Natural killer cell (primary cell): ENCODE measurements around the gene HARBI1. TPM values are rescaled to one million over a fixed set of nuclear protein-coding genes. Genes with fewer than 3 reads are reported as not detected.
A peak's percentile ranks its signal among the peaks of the same experiment; 100 is the strongest.

Source experiments
- ATAC-seq, 3 donors: fragments of 150-1000 bp in 2 of 3; fragments of 200-7000 bp in 1 of 3; cut with Tn5 transposase; 1 replicate in 1 of 3; 2 replicates in 2 of 3; pipeline ENCODE4 v1.10.0; 2021; ENCODE audit warnings: mild to moderate bottlenecking in 2 of 3, moderate library complexity in 2 of 3
- DNase-seq, 2 donors: peaks; one replicate each; pipeline versions ENCODE4 v3.0.0 to v3.0.0-alpha.2; 2013 to 2021; ENCODE audit warnings: mixed read lengths in 1 of 2
- H3K27ac ChIP-seq: one replicate; pipeline ENCODE4 v1.5.1; 2013; ENCODE audit warnings: mild to moderate bottlenecking, low read length
- H3K27me3 ChIP-seq: one replicate; pipeline ENCODE4 v1.6.1; 2013; ENCODE audit warnings: low read length; ENCODE audit not compliant: control insufficient read depth, insufficient read depth
- H3K36me3 ChIP-seq: one replicate; pipeline ENCODE4 v1.6.1; 2013; ENCODE audit warnings: low read length; ENCODE audit not compliant: control insufficient read depth, insufficient read depth
- H3K4me1 ChIP-seq: one replicate; pipeline ENCODE4 v1.6.1; 2013; ENCODE audit warnings: low read length; ENCODE audit not compliant: control insufficient read depth, insufficient read depth
- H3K4me3 ChIP-seq: one replicate; pipeline ENCODE4 v1.5.1; 2013; ENCODE audit warnings: low read length
- H3K9me3 ChIP-seq: one replicate; pipeline ENCODE4 v1.6.1; 2013; ENCODE audit warnings: low read length; ENCODE audit not compliant: control insufficient read depth, insufficient read depth
- H3K27ac Mint-ChIP-seq, 2 donors: one replicate each; pipeline ENCODE4 v1.8.0; 2022; ENCODE audit warnings: mild to moderate bottlenecking in 2 of 2, mixed read lengths in 2 of 2, moderate library complexity in 1 of 2
- H3K27me3 Mint-ChIP-seq, 2 donors: one replicate each; pipeline ENCODE4 v1.8.0; 2022; ENCODE audit warnings: low read depth in 2 of 2, mixed read lengths in 2 of 2
- H3K36me3 Mint-ChIP-seq: one replicate; pipeline ENCODE4 v1.8.0; 2022; ENCODE audit warnings: mixed read lengths
- H3K4me1 Mint-ChIP-seq, 2 donors: one replicate each; pipeline ENCODE4 v1.8.0; 2022; ENCODE audit warnings: mixed read lengths in 2 of 2
- H3K4me3 Mint-ChIP-seq: one replicate; pipeline ENCODE4 v1.8.0; 2022; ENCODE audit warnings: mild to moderate bottlenecking, moderate library complexity, mixed read lengths
- H3K9me3 Mint-ChIP-seq, 2 donors: one replicate each; pipeline ENCODE4 v1.8.0; 2022; ENCODE audit warnings: mixed read lengths in 2 of 2
- WGBS: methylation state at CpG from one replicate; pipeline ENCODE4 v1.1.7; 2013; ENCODE audit warnings: missing lambda C conversion rate; ENCODE audit not compliant: insufficient coverage; 5-methylcytosine and 5-hydroxymethylcytosine counted together
- intact Hi-C: fragments of 100-400 bp; cut with micrococcal nuclease; formaldehyde crosslinking; loops from one replicate; pipeline ENCODE4 v1.14.2; 2022
- total RNA-seq, 4 donors: library from RNA; stranded (reverse); fragments of 120-200 nt in 1 of 4; gene quantifications; one replicate each; pipeline versions ENCODE4 v1.2.3 to v1.2.4, GENCODE V29; 2013 to 2022
- TF ChIP-seq, protein P1 (sequence below): fragments of 200-600 bp; IDR thresholded peaks from one replicate; pipeline ENCODE4 v1.8.0; 2022; ENCODE audit warnings: antibody characterized with exemption

HARBI1 gene
- total RNA-seq, 3 donors from 2014 or later (not counting 1 experiment from before 2014, with no cell fraction given): 9.9 to 16.8 (median 12.7) TPM

DNA sequence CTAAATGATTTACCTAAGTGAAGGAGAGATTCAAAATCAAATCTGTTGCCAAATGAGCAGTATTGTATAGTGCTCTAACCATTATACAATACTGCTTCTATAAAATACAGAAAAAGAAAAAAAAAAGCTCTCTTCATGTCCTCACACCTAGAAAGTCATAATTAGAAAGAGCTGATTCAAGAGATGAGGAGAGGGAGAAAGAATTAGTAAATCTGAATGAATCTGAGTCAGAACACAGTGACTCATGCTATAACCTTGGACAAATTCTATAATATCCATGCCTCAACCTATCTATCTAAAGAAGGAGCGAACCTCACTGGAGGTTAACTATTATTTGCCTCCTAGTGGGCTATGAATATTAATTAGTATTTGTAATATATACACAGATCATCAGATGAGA is 52.6 kb downstream of the HARBI1 start:
- Mint-ChIP-seq H3K4me1 (peaks cover 29 to 30% of the 10 kb centered on the region in 2 donors), H3K27ac (no peak overlapping the region), H3K36me3 (no peaks in the 10 kb centered on the region), H3K27me3 (no peaks in the 10 kb centered on the region), H3K4me3 (no peak overlapping the region), H3K9me3 (no peaks in the 10 kb centered on the region)
- no peaks in the 10 kb centered on the region for H3K9me3 ChIP-seq
- intact Hi-C loops: no loop called here
- ATAC-seq (no peak), DNase-seq (no peak)
- H3K27me3 ChIP-seq: no peaks in the 10 kb centered on the region
- H3K4me1 ChIP-seq: peaks cover 5% of the 10 kb centered on the region
- WGBS: no CpG with 5 or more reads among the region's 1 CpG
- H3K4me3 ChIP-seq: no peak overlapping the region
- no peaks in the 10 kb centered on the region for H3K36me3 ChIP-seq
- H3K27ac ChIP-seq: no peak overlapping the region
- TF ChIP-seq, protein P1, sequence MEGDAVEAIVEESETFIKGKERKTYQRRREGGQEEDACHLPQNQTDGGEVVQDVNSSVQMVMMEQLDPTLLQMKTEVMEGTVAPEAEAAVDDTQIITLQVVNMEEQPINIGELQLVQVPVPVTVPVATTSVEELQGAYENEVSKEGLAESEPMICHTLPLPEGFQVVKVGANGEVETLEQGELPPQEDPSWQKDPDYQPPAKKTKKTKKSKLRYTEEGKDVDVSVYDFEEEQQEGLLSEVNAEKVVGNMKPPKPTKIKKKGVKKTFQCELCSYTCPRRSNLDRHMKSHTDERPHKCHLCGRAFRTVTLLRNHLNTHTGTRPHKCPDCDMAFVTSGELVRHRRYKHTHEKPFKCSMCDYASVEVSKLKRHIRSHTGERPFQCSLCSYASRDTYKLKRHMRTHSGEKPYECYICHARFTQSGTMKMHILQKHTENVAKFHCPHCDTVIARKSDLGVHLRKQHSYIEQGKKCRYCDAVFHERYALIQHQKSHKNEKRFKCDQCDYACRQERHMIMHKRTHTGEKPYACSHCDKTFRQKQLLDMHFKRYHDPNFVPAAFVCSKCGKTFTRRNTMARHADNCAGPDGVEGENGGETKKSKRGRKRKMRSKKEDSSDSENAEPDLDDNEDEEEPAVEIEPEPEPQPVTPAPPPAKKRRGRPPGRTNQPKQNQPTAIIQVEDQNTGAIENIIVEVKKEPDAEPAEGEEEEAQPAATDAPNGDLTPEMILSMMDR: no peak

DNA sequence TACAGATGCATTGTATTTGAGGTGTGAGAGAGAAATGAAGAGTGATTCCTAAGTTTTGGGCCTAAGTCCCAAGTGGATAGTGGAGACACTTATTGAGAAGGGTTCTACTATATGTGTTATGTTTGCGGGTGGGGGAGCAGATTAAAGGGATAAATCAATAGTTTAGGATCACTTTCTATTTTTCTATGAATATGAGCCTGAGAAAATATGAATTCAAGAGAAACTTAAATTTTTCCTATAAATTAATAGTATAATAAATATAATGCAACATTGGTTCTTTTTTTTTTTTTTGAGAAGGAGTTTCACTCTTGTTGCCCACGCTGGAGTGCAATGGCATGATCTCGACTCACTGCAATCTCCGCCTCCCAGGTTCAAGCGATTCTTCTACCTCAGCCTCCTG is 54.5 kb downstream of the HARBI1 start:
- Mint-ChIP-seq H3K9me3 (no peaks in the 10 kb centered on the region), H3K27ac (peak overlapping the region in 1 of 2 donors; percentile 91)
- intact Hi-C loops: no loop called here

DNA sequence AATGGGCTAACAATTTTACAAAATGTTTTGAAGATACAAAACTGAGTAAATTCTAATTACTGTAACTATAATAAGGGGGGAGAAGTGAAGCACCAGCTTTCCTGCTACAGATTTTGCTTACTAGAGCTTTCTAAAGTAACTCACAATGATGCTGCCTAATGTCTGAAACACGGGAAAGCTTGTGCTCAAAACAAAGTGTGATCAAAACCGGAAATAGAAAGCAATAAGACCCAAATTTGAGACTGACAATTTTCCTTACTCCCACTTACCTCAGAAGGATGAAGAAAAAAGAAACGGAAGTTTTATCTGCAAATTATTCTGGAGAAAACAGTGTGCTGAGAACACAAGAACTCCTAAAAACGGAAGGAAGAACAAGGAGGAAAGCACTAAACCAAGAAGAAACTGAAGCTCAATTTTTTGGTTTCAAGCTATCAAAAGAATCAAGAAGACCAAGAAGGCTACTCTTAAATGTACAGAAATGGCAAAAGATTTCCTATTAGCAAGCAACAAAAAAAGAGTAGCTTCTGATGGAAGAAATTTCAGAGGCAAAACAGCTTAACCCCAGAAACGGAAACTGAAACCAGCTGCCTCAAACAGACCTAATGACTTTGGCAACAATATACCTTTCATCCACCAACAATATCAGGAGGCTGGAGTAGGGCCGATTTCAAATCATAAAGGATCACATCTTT is 56.6 kb downstream of the HARBI1 start:
- H3K9me3 ChIP-seq: no peaks in the 10 kb centered on the region
- WGBS: under 1% methylated on average over 6 of the region's 6 CpGs
- H3K4me3 ChIP-seq: peak overlapping the region; percentile 40
- TF ChIP-seq, protein P1: no peak
- Mint-ChIP-seq H3K36me3 (no peaks in the 10 kb centered on the region), H3K9me3 (no peaks in the 10 kb centered on the region), H3K27me3 (no peaks in the 10 kb centered on the region), H3K4me3 (peak overlapping the region; percentile 95), H3K27ac (peak overlapping the region; percentile 91), H3K4me1 (peaks cover 45 to 49% of the 10 kb centered on the region in 2 donors)
- DNase-seq (peak in 1 of 2 donors; percentile 68), ATAC-seq (peak; percentile 70 to 77 (median 72))
- H3K27me3 ChIP-seq: no peaks in the 10 kb centered on the region
- H3K4me1 ChIP-seq: peaks cover 5% of the 10 kb centered on the region
- intact Hi-C loops: loop anchor here (1.0 kb wide), 1 partner anchor 57 kb away; the partner anchor contains the start of genes ATG13 and HARBI1
- peak overlapping the region; percentile 81 for H3K27ac ChIP-seq
- H3K36me3 ChIP-seq: no peaks in the 10 kb centered on the region

More for the DNA sequence above, 54.5 kb downstream of the HARBI1 start:
- no peaks in the 10 kb centered on the region for H3K36me3 Mint-ChIP-seq
- Histone ChIP-seq H3K27ac (no peak overlapping the region), H3K9me3 (no peaks in the 10 kb centered on the region), H3K4me1 (peaks cover 5% of the 10 kb centered on the region), H3K27me3 (no peaks in the 10 kb centered on the region), H3K36me3 (no peaks in the 10 kb centered on the region), H3K4me3 (no peak overlapping the region)
- WGBS: 94% methylated on average over 5 of the region's 5 CpGs
- TF ChIP-seq, protein P1: no peak
- ATAC-seq (no peak), DNase-seq (no peak)
- peaks cover 40% of the 10 kb centered on the region in 2 donors for H3K4me1 Mint-ChIP-seq
- no peaks in the 10 kb centered on the region for H3K27me3 Mint-ChIP-seq
- no peak overlapping the region for H3K4me3 Mint-ChIP-seq
